Neural cell (in vitro differentiated cells): Measurements from ENCODE around the gene RECK. TPM values are rescaled to one million over a fixed set of nuclear protein-coding genes. Genes with fewer than 3 reads are reported as not detected.

Source experiments
- H2AFZ ChIP-seq: fragments of 200-600, 300-800 bp; sonication (generic), shearing (Covaris generic); 2 replicates; pipeline ENCODE4 v1.6.0; 2014; ENCODE audit warnings: low read depth, mild to moderate bottlenecking, antibody characterized with exemption, low read length, moderate library complexity
- H3F3A ChIP-seq: fragments of 200-600 bp; shearing (Covaris generic); 2 replicates; pipeline ENCODE4 v1.6.1; 2016; ENCODE audit warnings: mild to moderate bottlenecking, moderate library complexity, mixed read lengths, antibody characterized with exemption, low read length; ENCODE audit not compliant: insufficient read depth, poor library complexity, severe bottlenecking
- H3K27ac ChIP-seq: fragments of 200-600, 300-800 bp; sonication (generic), shearing (Covaris generic); 2 replicates; pipeline ENCODE4 v1.5.1; 2014; ENCODE audit warnings: mild to moderate bottlenecking, low read length, moderate library complexity
- H3K27me3 ChIP-seq: fragments of 300-800, 200-600 bp; sonication (generic), shearing (Covaris generic); 2 replicates; pipeline ENCODE4 v1.6.0; 2014; ENCODE audit warnings: mild to moderate bottlenecking, low read depth, low read length, moderate library complexity; ENCODE audit not compliant: insufficient read depth
- H3K36me3 ChIP-seq: fragments of 300-800, 200-600 bp; sonication (generic), shearing (Covaris generic); 2 replicates; pipeline ENCODE4 v1.5.1; 2014; ENCODE audit warnings: mild to moderate bottlenecking, antibody characterized with exemption, low read length, moderate library complexity; ENCODE audit not compliant: insufficient read depth
- H3K4me2 ChIP-seq: fragments of 300-800, 200-600 bp; sonication (generic), shearing (Covaris generic); 2 replicates; pipeline ENCODE4 v1.6.0; 2014; ENCODE audit warnings: mild to moderate bottlenecking, low read length
- H3K4me3 ChIP-seq: fragments of 300-800, 200-600 bp; sonication (generic), shearing (Covaris generic); 2 replicates; pipeline ENCODE4 v1.5.1; 2014; ENCODE audit warnings: mild to moderate bottlenecking, low read length, moderate library complexity
- H3K79me2 ChIP-seq: fragments of 200-600 bp; shearing (Covaris generic); replicated peaks from 2 replicates; pipeline ENCODE4 v1.6.0; 2014; ENCODE audit warnings: mild to moderate bottlenecking, low read length, moderate library complexity; ENCODE audit not compliant: insufficient read depth
- H3K9ac ChIP-seq: fragments of 300-800, 200-600 bp; sonication (generic), shearing (Covaris generic); 2 replicates; pipeline ENCODE4 v1.6.1; 2016; ENCODE audit warnings: mild to moderate bottlenecking, low read length, mixed read lengths
- H3K9me2 ChIP-seq: fragments of 200-600 bp; shearing (Covaris generic); 2 replicates; pipeline ENCODE4 v1.6.1; 2016; ENCODE audit warnings: mild to moderate bottlenecking, low read length, mixed read lengths; ENCODE audit not compliant: insufficient read depth
- H3K9me3 ChIP-seq: fragments of 200-600, 300-800 bp; sonication (generic), shearing (Covaris generic); 2 replicates; pipeline ENCODE4 v1.6.1; 2016; ENCODE audit warnings: mild to moderate bottlenecking, mixed run types, low read length, moderate library complexity, mixed read lengths
- H4K20me1 ChIP-seq: fragments of 200-600 bp; shearing (Covaris generic); 2 replicates; pipeline ENCODE4 v1.6.1; 2016; ENCODE audit warnings: mild to moderate bottlenecking, mixed run types; ENCODE audit not compliant: insufficient read depth
- EP300 ChIP-seq: fragments of 450-650 bp; conservative IDR thresholded peaks from 2 replicates; pipeline ENCODE4 v1.6.1; 2014; ENCODE audit warnings: antibody characterized with exemption, mild to moderate bottlenecking, moderate library complexity; ENCODE audit not compliant: poor library complexity, severe bottlenecking
- EZH2 ChIP-seq: fragments of 200-600, 300-800 bp; shearing (Covaris generic), sonication (generic); IDR thresholded peaks from 2 replicates; pipeline ENCODE4 v1.6.1; 2014; ENCODE audit warnings: antibody characterized with exemption, low read length, borderline replicate concordance, mild to moderate bottlenecking; ENCODE audit not compliant: insufficient read depth, poor library complexity, severe bottlenecking
- MXI1 ChIP-seq: fragments of 450-650 bp; conservative IDR thresholded peaks from 2 replicates; pipeline ENCODE4 v1.6.1; 2014; ENCODE audit warnings: antibody characterized with exemption, mild to moderate bottlenecking; ENCODE audit not compliant: poor library complexity, severe bottlenecking
- POLR2AphosphoS5 ChIP-seq: IDR thresholded peaks from 2 replicates; pipeline ENCODE4 v1.6.1; 2012
- RAD21 ChIP-seq: fragments of 450-650 bp; conservative IDR thresholded peaks from 2 replicates; pipeline ENCODE4 v1.6.1; 2014; ENCODE audit warnings: antibody characterized with exemption, mild to moderate bottlenecking, moderate library complexity
- SMC3 ChIP-seq: fragments of 450-650 bp; conservative IDR thresholded peaks from 2 replicates; pipeline ENCODE4 v1.6.1; 2014; ENCODE audit warnings: antibody characterized with exemption, mild to moderate bottlenecking, moderate library complexity; ENCODE audit not compliant: poor library complexity
- TAF1 ChIP-seq: IDR thresholded peaks from 2 replicates; pipeline ENCODE4 v1.6.1; 2012; ENCODE audit warnings: low read depth
- polyA plus RNA-seq: library from polyadenylated mRNA; depleted of rRNA; stranded (reverse); fragments of >200 nt; gene quantifications from 2 replicates; pipeline ENCODE4 v1.2.3, GENCODE V29; 2014
- TF ChIP-seq, protein P1 (sequence below): fragments of 450-650 bp; IDR thresholded peaks from 2 replicates; pipeline ENCODE4 v1.5.1; 2014; ENCODE audit warnings: antibody characterized with exemption, mild to moderate bottlenecking, moderate library complexity; ENCODE audit not compliant: poor library complexity, severe bottlenecking
- TF ChIP-seq, protein P2 (sequence below): IDR thresholded peaks from 2 replicates; pipeline ENCODE4 v1.6.1; 2012; ENCODE audit warnings: borderline replicate concordance

Gene RECK
- polyA plus RNA-seq, 1 donor from 2014 or later, result 6.9 TPM

DNA sequence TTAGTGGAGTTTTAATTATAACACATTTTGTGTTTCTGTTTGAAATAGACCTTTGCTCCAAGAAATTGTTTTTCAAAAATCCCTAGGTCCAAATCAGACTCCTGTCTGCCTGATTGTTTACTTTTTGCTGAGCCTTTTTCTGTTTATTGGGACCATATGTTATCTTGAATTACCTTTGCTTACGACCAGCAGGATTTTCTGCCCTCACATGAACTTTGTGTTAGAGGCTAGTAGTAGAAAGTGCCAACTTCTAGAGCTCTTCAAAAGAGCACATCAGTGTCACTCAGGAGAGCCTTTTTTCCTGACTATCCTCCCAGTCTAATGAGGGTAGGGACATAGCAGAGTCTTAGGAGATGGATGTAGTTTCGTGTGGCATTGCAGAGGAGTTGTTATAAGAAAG, 10.2 kb downstream of the RECK start:
- Histone ChIP-seq H3K36me3 (no peaks in the 10 kb centered on the region), H3K79me2 (peaks cover 53% of the 10 kb centered on the region), H3K27me3 (no peaks in the 10 kb centered on the region), H2AFZ (no peak overlapping the region), H3K27ac (no peak overlapping the region), H3F3A (no peaks in the 10 kb centered on the region), H3K9ac (no peak overlapping the region), H4K20me1 (no peaks in the 10 kb centered on the region), H3K4me3 (no peak overlapping the region), H3K9me3 (no peaks in the 10 kb centered on the region), H3K4me2 (no peak overlapping the region), H3K9me2 (no peaks in the 10 kb centered on the region)
- TF ChIP-seq SMC3, result no peak
- TF ChIP-seq, protein P1, sequence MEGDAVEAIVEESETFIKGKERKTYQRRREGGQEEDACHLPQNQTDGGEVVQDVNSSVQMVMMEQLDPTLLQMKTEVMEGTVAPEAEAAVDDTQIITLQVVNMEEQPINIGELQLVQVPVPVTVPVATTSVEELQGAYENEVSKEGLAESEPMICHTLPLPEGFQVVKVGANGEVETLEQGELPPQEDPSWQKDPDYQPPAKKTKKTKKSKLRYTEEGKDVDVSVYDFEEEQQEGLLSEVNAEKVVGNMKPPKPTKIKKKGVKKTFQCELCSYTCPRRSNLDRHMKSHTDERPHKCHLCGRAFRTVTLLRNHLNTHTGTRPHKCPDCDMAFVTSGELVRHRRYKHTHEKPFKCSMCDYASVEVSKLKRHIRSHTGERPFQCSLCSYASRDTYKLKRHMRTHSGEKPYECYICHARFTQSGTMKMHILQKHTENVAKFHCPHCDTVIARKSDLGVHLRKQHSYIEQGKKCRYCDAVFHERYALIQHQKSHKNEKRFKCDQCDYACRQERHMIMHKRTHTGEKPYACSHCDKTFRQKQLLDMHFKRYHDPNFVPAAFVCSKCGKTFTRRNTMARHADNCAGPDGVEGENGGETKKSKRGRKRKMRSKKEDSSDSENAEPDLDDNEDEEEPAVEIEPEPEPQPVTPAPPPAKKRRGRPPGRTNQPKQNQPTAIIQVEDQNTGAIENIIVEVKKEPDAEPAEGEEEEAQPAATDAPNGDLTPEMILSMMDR, result no peak
- TF ChIP-seq RAD21, result no peak
- TF ChIP-seq EZH2, result no peak
- no peak for TF ChIP-seq POLR2AphosphoS5
- no peak for TF ChIP-seq MXI1
- TF ChIP-seq TAF1, result no peak
- no peak for TF ChIP-seq EP300
- TF ChIP-seq, protein P2, sequence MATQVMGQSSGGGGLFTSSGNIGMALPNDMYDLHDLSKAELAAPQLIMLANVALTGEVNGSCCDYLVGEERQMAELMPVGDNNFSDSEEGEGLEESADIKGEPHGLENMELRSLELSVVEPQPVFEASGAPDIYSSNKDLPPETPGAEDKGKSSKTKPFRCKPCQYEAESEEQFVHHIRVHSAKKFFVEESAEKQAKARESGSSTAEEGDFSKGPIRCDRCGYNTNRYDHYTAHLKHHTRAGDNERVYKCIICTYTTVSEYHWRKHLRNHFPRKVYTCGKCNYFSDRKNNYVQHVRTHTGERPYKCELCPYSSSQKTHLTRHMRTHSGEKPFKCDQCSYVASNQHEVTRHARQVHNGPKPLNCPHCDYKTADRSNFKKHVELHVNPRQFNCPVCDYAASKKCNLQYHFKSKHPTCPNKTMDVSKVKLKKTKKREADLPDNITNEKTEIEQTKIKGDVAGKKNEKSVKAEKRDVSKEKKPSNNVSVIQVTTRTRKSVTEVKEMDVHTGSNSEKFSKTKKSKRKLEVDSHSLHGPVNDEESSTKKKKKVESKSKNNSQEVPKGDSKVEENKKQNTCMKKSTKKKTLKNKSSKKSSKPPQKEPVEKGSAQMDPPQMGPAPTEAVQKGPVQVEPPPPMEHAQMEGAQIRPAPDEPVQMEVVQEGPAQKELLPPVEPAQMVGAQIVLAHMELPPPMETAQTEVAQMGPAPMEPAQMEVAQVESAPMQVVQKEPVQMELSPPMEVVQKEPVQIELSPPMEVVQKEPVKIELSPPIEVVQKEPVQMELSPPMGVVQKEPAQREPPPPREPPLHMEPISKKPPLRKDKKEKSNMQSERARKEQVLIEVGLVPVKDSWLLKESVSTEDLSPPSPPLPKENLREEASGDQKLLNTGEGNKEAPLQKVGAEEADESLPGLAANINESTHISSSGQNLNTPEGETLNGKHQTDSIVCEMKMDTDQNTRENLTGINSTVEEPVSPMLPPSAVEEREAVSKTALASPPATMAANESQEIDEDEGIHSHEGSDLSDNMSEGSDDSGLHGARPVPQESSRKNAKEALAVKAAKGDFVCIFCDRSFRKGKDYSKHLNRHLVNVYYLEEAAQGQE, result no peak

GRCh38 chr9:36049408-36049807, 12.7 kb downstream of the RECK start:
- no peak overlapping the region for H3K4me2 ChIP-seq
- no peak overlapping the region for H2AFZ ChIP-seq
- H3K9me3 ChIP-seq, result no peaks in the 10 kb centered on the region
- no peaks in the 10 kb centered on the region for H3F3A ChIP-seq
- H3K9me2 ChIP-seq, result no peaks in the 10 kb centered on the region
- no peaks in the 10 kb centered on the region for H3K27me3 ChIP-seq
- H3K36me3 ChIP-seq, result no peaks in the 10 kb centered on the region
- H3K9ac ChIP-seq, result no peak overlapping the region
- no peak overlapping the region for H3K27ac ChIP-seq
- no peaks in the 10 kb centered on the region for H4K20me1 ChIP-seq
- H3K79me2 ChIP-seq, result peaks cover 38% of the 10 kb centered on the region
- TF ChIP-seq EP300, result no peak
- no peak for TF ChIP-seq SMC3
- no peak for TF ChIP-seq POLR2AphosphoS5
- TF ChIP-seq, protein P1, result no peak
- no peak for TF ChIP-seq TAF1
- TF ChIP-seq MXI1, result no peak
- no peak for TF ChIP-seq EZH2
- TF ChIP-seq RAD21, result no peak
- TF ChIP-seq, protein P2, result no peak
- H3K4me3 ChIP-seq, result no peak overlapping the region
